ENCODE data around the gene CTBP2.

Gene CTBP2

GRCh38 chr10:125024497-125025234, 135.7 kb downstream of the CTBP2 start:
- DNase-seq (ENCODE audit: low read depth in 3 of 3) = no peak

GRCh38 chr10:125023862-125024496, 136.4 kb downstream of the CTBP2 start:
- DNase-seq (ENCODE audit: low read depth in 3 of 3) = no peak

GRCh38 chr10:125023255-125023654, 137.1 kb downstream of the CTBP2 start:
- DNase-seq (ENCODE audit: low read depth in 3 of 3) = no peak

GRCh38 chr10:125022671-125023070, 137.7 kb downstream of the CTBP2 start:
- no peak for DNase-seq (ENCODE audit: low read depth in 3 of 3)

GRCh38 chr10:125021686-125022344, 138.5 kb downstream of the CTBP2 start:
- DNase-seq (ENCODE audit: low read depth in 3 of 3) = no peak

GRCh38 chr10:125020871-125021270, 139.5 kb downstream of the CTBP2 start:
- no peak for DNase-seq (ENCODE audit: low read depth in 3 of 3)

GRCh38 chr10:125020386-125020785, 140.0 kb downstream of the CTBP2 start:
- DNase-seq (ENCODE audit: low read depth in 3 of 3) = no peak

- no peak for DNase-seq (ENCODE audit: low read depth in 3 of 3)
These were observed 141.7 kb downstream of the CTBP2 start for GRCh38 chr10:125018576-125019143.

- DNase-seq (ENCODE audit: low read depth in 3 of 3) = no peak
These were observed 142.6 kb downstream of the CTBP2 start for GRCh38 chr10:125017547-125018298.

- DNase-seq (ENCODE audit: low read depth in 3 of 3) = no peak
These were observed 143.7 kb downstream of the CTBP2 start for GRCh38 chr10:125016611-125017202.

- no peak for DNase-seq (ENCODE audit: low read depth in 3 of 3)
These were observed 144.2 kb downstream of the CTBP2 start for GRCh38 chr10:125016123-125016522.

- no peak for DNase-seq (ENCODE audit: low read depth in 3 of 3)
These were observed 144.9 kb downstream of the CTBP2 start for GRCh38 chr10:125015356-125015944.

GRCh38 chr10:125014836-125015355, 145.5 kb downstream of the CTBP2 start:
- DNase-seq (ENCODE audit: low read depth in 3 of 3) = no peak

- no peak for DNase-seq (ENCODE audit: low read depth in 3 of 3)
These were observed 146.1 kb downstream of the CTBP2 start for GRCh38 chr10:125014086-125014830.

GRCh38 chr10:125013529-125013872, 146.9 kb downstream of the CTBP2 start:
- DNase-seq (ENCODE audit: low read depth in 3 of 3) = no peak

GRCh38 chr10:125012851-125013528, 147.4 kb downstream of the CTBP2 start:
- DNase-seq (ENCODE audit: low read depth in 3 of 3) = no peak

- no peak for DNase-seq (ENCODE audit: low read depth in 3 of 3)
These were observed 148.2 kb downstream of the CTBP2 start for GRCh38 chr10:125011926-125012705.

GRCh38 chr10:125011171-125011925, 149.0 kb downstream of the CTBP2 start:
- no peak for DNase-seq (ENCODE audit: low read depth in 3 of 3)
